Right lobe of liver (tissue), 4 donors: ENCODE results near the gene SLC39A11.

ENCODE experiments used
- CTCF ChIP-seq, 4 donors: fragments of 200-600 bp in 3 of 4; fragments of 450-650 bp in 1 of 4; IDR thresholded peaks; one replicate each; pipeline versions ENCODE4 v1.5.1 to v1.8.0; 2016 to 2022; ENCODE audit warnings: antibody characterized with exemption in 4 of 4, mild to moderate bottlenecking in 2 of 4
- POLR2A ChIP-seq: fragments of 450-650 bp; IDR thresholded peaks from one replicate; pipeline ENCODE4 v1.6.1; 2017; ENCODE audit warnings: antibody characterized with exemption, mild to moderate bottlenecking
- donor health status: DM: no; HTN: no; CAD: no.
- donor health status: DM: no; HTN: no; CAD: no.
- donor health status: DM: no; HTN: yes; CAD: no.

GRCh38 chr17:73091410-73091769 is 1.1 kb downstream of the SLC39A11 start:
- TF ChIP-seq CTCF (IDR thresholded peaks at IDR 0.05) (no peak), POLR2A (no peak)
